Activated naive CD8-positive, alpha-beta T cell treated with anti-CD3 and anti-CD28 coated beads for 36 hours (primary cell): ENCODE data around the gene CLEC16A. TPM values are rescaled to one million over a fixed set of nuclear protein-coding genes. Genes with fewer than 3 reads are reported as not detected.
A peak's percentile ranks its signal among the peaks of the same experiment; 100 is the strongest.

Source experiments
- DNase-seq: peaks from one replicate; pipeline ENCODE4 v3.0.0; 2021
- H3K27ac Mint-ChIP-seq: one replicate; pipeline ENCODE4 v1.8.0; 2022; ENCODE audit warnings: mild to moderate bottlenecking, moderate library complexity, mixed read lengths
- H3K27me3 Mint-ChIP-seq: one replicate; pipeline ENCODE4 v1.8.0; 2022; ENCODE audit warnings: mild to moderate bottlenecking, mixed read lengths
- H3K36me3 Mint-ChIP-seq: one replicate; pipeline ENCODE4 v1.8.0; 2021; ENCODE audit warnings: mild to moderate bottlenecking, mixed read lengths
- H3K4me1 Mint-ChIP-seq: one replicate; pipeline ENCODE4 v1.8.0; 2021; ENCODE audit warnings: mixed read lengths
- H3K4me3 Mint-ChIP-seq: one replicate; pipeline ENCODE4 v1.8.0; 2022; ENCODE audit warnings: mild to moderate bottlenecking, moderate library complexity, mixed read lengths
- H3K9me3 Mint-ChIP-seq: one replicate; pipeline ENCODE4 v1.8.0; 2022; ENCODE audit warnings: mixed read lengths
- total RNA-seq, 2 experiments: library from RNA; stranded (reverse); gene quantifications; one replicate each; pipeline ENCODE4 v1.2.3, GENCODE V29; 2021

CLEC16A gene
- total RNA-seq, 2 experiments from 2014 or later, result 20.4 to 21.3 TPM

- H3K9me3 Mint-ChIP-seq, result no peaks in the 10 kb centered on the region
- H3K36me3 Mint-ChIP-seq, result peaks cover 19% of the 10 kb centered on the region
- no peak overlapping the region for H3K27ac Mint-ChIP-seq
- DNase-seq, result no peak
- H3K4me3 Mint-ChIP-seq, result no peak overlapping the region
- H3K4me1 Mint-ChIP-seq, result peaks cover 47% of the 10 kb centered on the region
- H3K27me3 Mint-ChIP-seq, result no peaks in the 10 kb centered on the region
Measured at GRCh38 chr16:11134722-11135463, 190.5 kb downstream of the CLEC16A start.

GRCh38 chr16:11135464-11135973, 191.2 kb downstream of the CLEC16A start:
- Mint-ChIP-seq H3K27me3 (no peaks in the 10 kb centered on the region), H3K27ac (no peak overlapping the region), H3K9me3 (no peaks in the 10 kb centered on the region), H3K4me3 (no peak overlapping the region), H3K4me1 (peaks cover 47% of the 10 kb centered on the region), H3K36me3 (peaks cover 19% of the 10 kb centered on the region)
- DNase-seq, result no peak

- no peak for DNase-seq
- Mint-ChIP-seq H3K27me3 (no peaks in the 10 kb centered on the region), H3K27ac (no peak overlapping the region), H3K9me3 (no peaks in the 10 kb centered on the region), H3K36me3 (peaks cover 16% of the 10 kb centered on the region), H3K4me3 (no peak overlapping the region), H3K4me1 (peaks cover 48% of the 10 kb centered on the region)
Measured at GRCh38 chr16:11136600-11136999, 192.2 kb downstream of the CLEC16A start.

- Mint-ChIP-seq H3K4me1 (peaks cover 38% of the 10 kb centered on the region), H3K27me3 (no peaks in the 10 kb centered on the region), H3K36me3 (peaks cover 16% of the 10 kb centered on the region), H3K27ac (no peak overlapping the region), H3K4me3 (no peak overlapping the region), H3K9me3 (no peaks in the 10 kb centered on the region)
- no peak for DNase-seq
Measured at GRCh38 chr16:11138022-11138768, 193.8 kb downstream of the CLEC16A start.

GRCh38 chr16:11138769-11139325, 194.5 kb downstream of the CLEC16A start:
- H3K4me1 Mint-ChIP-seq, result peaks cover 38% of the 10 kb centered on the region

GRCh38 chr16:11139326-11140097, 195.1 kb downstream of the CLEC16A start:
- Mint-ChIP-seq H3K9me3 (no peaks in the 10 kb centered on the region), H3K36me3 (peaks cover 16% of the 10 kb centered on the region), H3K4me3 (no peak overlapping the region), H3K4me1 (peaks cover 38% of the 10 kb centered on the region), H3K27me3 (no peaks in the 10 kb centered on the region), H3K27ac (peak overlapping the region; percentile 75)
- no peak for DNase-seq

More at GRCh38 chr16:11138769-11139325, 194.5 kb downstream of the CLEC16A start:
- Mint-ChIP-seq H3K9me3 (no peaks in the 10 kb centered on the region), H3K27me3 (no peaks in the 10 kb centered on the region), H3K4me3 (no peak overlapping the region), H3K27ac (no peak overlapping the region), H3K36me3 (peaks cover 16% of the 10 kb centered on the region)
- DNase-seq, result no peak

- H3K4me3 Mint-ChIP-seq, result peak overlapping the region; percentile 32
- H3K4me1 Mint-ChIP-seq, result peaks cover 38% of the 10 kb centered on the region
- H3K27me3 Mint-ChIP-seq, result no peaks in the 10 kb centered on the region
- H3K36me3 Mint-ChIP-seq, result peaks cover 16% of the 10 kb centered on the region
- no peaks in the 10 kb centered on the region for H3K9me3 Mint-ChIP-seq
- H3K27ac Mint-ChIP-seq, result peak overlapping the region; percentile 75
- DNase-seq, result peak; percentile 60
Measured at GRCh38 chr16:11140098-11140375, 195.7 kb downstream of the CLEC16A start.

GRCh38 chr16:11140466-11140865, 196.1 kb downstream of the CLEC16A start:
- Mint-ChIP-seq H3K27ac (peak overlapping the region; percentile 75), H3K36me3 (peaks cover 16% of the 10 kb centered on the region), H3K9me3 (no peaks in the 10 kb centered on the region), H3K27me3 (no peaks in the 10 kb centered on the region), H3K4me3 (no peak overlapping the region), H3K4me1 (peaks cover 38% of the 10 kb centered on the region)
- no peak for DNase-seq

GRCh38 chr16:11140867-11141266, 196.5 kb downstream of the CLEC16A start:
- peaks cover 35% of the 10 kb centered on the region for H3K4me1 Mint-ChIP-seq
- H3K9me3 Mint-ChIP-seq, result no peaks in the 10 kb centered on the region
- H3K4me3 Mint-ChIP-seq, result no peak overlapping the region
- peaks cover 13% of the 10 kb centered on the region for H3K36me3 Mint-ChIP-seq
- no peak for DNase-seq
- H3K27ac Mint-ChIP-seq, result no peak overlapping the region
- H3K27me3 Mint-ChIP-seq, result no peaks in the 10 kb centered on the region

GRCh38 chr16:11141409-11142260, 197.3 kb downstream of the CLEC16A start:
- no peak overlapping the region for H3K27ac Mint-ChIP-seq

GRCh38 chr16:11142261-11142630, 197.9 kb downstream of the CLEC16A start:
- Mint-ChIP-seq H3K9me3 (no peaks in the 10 kb centered on the region), H3K4me1 (peaks cover 32% of the 10 kb centered on the region), H3K27me3 (no peaks in the 10 kb centered on the region), H3K36me3 (peaks cover 8% of the 10 kb centered on the region), H3K4me3 (no peak overlapping the region), H3K27ac (no peak overlapping the region)
- DNase-seq, result no peak

More at GRCh38 chr16:11141409-11142260, 197.3 kb downstream of the CLEC16A start:
- peaks cover 32% of the 10 kb centered on the region for H3K4me1 Mint-ChIP-seq
- peaks cover 8% of the 10 kb centered on the region for H3K36me3 Mint-ChIP-seq
- H3K27me3 Mint-ChIP-seq, result no peaks in the 10 kb centered on the region
- H3K4me3 Mint-ChIP-seq, result no peak overlapping the region
- no peak for DNase-seq
- H3K9me3 Mint-ChIP-seq, result no peaks in the 10 kb centered on the region

- H3K4me1 Mint-ChIP-seq, result peaks cover 30% of the 10 kb centered on the region
- DNase-seq, result no peak
Measured at GRCh38 chr16:11142951-11143350, 198.6 kb downstream of the CLEC16A start.

GRCh38 chr16:11143372-11144035, 199.1 kb downstream of the CLEC16A start:
- no peak overlapping the region for H3K27ac Mint-ChIP-seq
- no peaks in the 10 kb centered on the region for H3K36me3 Mint-ChIP-seq
- no peaks in the 10 kb centered on the region for H3K27me3 Mint-ChIP-seq
- H3K4me3 Mint-ChIP-seq, result no peak overlapping the region
- peaks cover 24% of the 10 kb centered on the region for H3K4me1 Mint-ChIP-seq
- DNase-seq, result no peak
- H3K9me3 Mint-ChIP-seq, result no peaks in the 10 kb centered on the region

More at GRCh38 chr16:11142951-11143350, 198.6 kb downstream of the CLEC16A start:
- H3K27ac Mint-ChIP-seq, result no peak overlapping the region
- no peak overlapping the region for H3K4me3 Mint-ChIP-seq
- H3K36me3 Mint-ChIP-seq, result peaks cover 4% of the 10 kb centered on the region
- H3K27me3 Mint-ChIP-seq, result no peaks in the 10 kb centered on the region
- H3K9me3 Mint-ChIP-seq, result no peaks in the 10 kb centered on the region

- H3K27ac Mint-ChIP-seq, result no peak overlapping the region
- H3K9me3 Mint-ChIP-seq, result no peaks in the 10 kb centered on the region
- peaks cover 19% of the 10 kb centered on the region for H3K4me1 Mint-ChIP-seq
Measured at GRCh38 chr16:11144122-11144521, 199.8 kb downstream of the CLEC16A start.

More at GRCh38 chr16:11144122-11144521, 199.8 kb downstream of the CLEC16A start:
- DNase-seq, result no peak
- no peak overlapping the region for H3K4me3 Mint-ChIP-seq
- no peaks in the 10 kb centered on the region for H3K27me3 Mint-ChIP-seq
- H3K36me3 Mint-ChIP-seq, result no peaks in the 10 kb centered on the region
